Activated CD8-positive, alpha-beta memory T cell treated with anti-CD3 and anti-CD28 coated beads, Interleukin-2, amount 50 U/mL, for 1 hour (primary cell): ENCODE measurements around the gene CTBP2.
"Not testable (repeated sequence)": the region's sequence is repeated elsewhere in the genome, so short reads cannot be mapped to it uniquely, and the experiment has no call there.

ENCODE experiments used
- DNase-seq: peaks from one replicate; pipeline ENCODE4 v3.0.0-alpha.2; 2020; ENCODE audit errors: extremely low read depth

The CTBP2 gene

GRCh38 chr10:125087191-125087896, 73.0 kb downstream of the CTBP2 start:
- no peak for DNase-seq

GRCh38 chr10:125086691-125087090, 73.7 kb downstream of the CTBP2 start:
- no peak for DNase-seq

- DNase-seq: no peak
Measured at GRCh38 chr10:125085258-125086054, 74.9 kb downstream of the CTBP2 start.

GRCh38 chr10:125084614-125085257, 75.6 kb downstream of the CTBP2 start:
- no peak for DNase-seq

- no peak for DNase-seq
Measured at GRCh38 chr10:125084191-125084613, 76.2 kb downstream of the CTBP2 start.

- DNase-seq: no peak
Measured at GRCh38 chr10:125083576-125083920, 76.8 kb downstream of the CTBP2 start.

GRCh38 chr10:125082881-125083575, 77.3 kb downstream of the CTBP2 start:
- no peak for DNase-seq

- not testable (repeated sequence) for DNase-seq
Measured at GRCh38 chr10:125082471-125082870, 77.9 kb downstream of the CTBP2 start.

- DNase-seq: no peak
Measured at GRCh38 chr10:125081931-125082330, 78.4 kb downstream of the CTBP2 start.

- no peak for DNase-seq
Measured at GRCh38 chr10:125080984-125081383, 79.4 kb downstream of the CTBP2 start.

GRCh38 chr10:125080296-125080695, 80.1 kb downstream of the CTBP2 start:
- DNase-seq: no peak

GRCh38 chr10:125079091-125079600, 81.2 kb downstream of the CTBP2 start:
- DNase-seq: no peak

GRCh38 chr10:125076891-125077541, 83.3 kb downstream of the CTBP2 start:
- no peak for DNase-seq

GRCh38 chr10:125076121-125076825, 84.1 kb downstream of the CTBP2 start:
- no peak for DNase-seq

GRCh38 chr10:125073996-125074395, 86.4 kb downstream of the CTBP2 start:
- no peak for DNase-seq

GRCh38 chr10:125072794-125073193, 87.6 kb downstream of the CTBP2 start:
- no peak for DNase-seq

- no peak for DNase-seq
Measured at GRCh38 chr10:125071008-125071407, 89.4 kb downstream of the CTBP2 start.

- DNase-seq: no peak
Measured at GRCh38 chr10:125068406-125068805, 92.0 kb downstream of the CTBP2 start.

- DNase-seq: no peak
Measured at GRCh38 chr10:125067764-125068163, 92.6 kb downstream of the CTBP2 start.

- DNase-seq: no peak
Measured at GRCh38 chr10:125066764-125067450, 93.5 kb downstream of the CTBP2 start.
